Measurements from ENCODE around the gene IDUA.

IDUA gene

GRCh38 chr4:993111-994029 is 6.5 kb downstream of the IDUA start, which contains the start of gene SLC26A1:
Gene SLC26A1 (minus strand): TSS chr4:993404. CDS start chr4:991703, 1,701 bp downstream.
- 89% methylated on average over 34 of the region's 37 CpGs for WGBS
- no peaks in the 10 kb centered on the region for H3K9me3 ChIP-seq (ENCODE audit: control insufficient read depth, low read length)
- H4K8ac ChIP-seq (ENCODE audit: low read length) = no peak within 1 kb of the TSS
- peak within 1 kb of the TSS in 1 of 2 experiments; percentile 15 for H2BK12ac ChIP-seq (ENCODE audit: low read length in 2 of 2)
- H2AK5ac ChIP-seq (ENCODE audit: low read length, severe bottlenecking) = no peak within 1 kb of the TSS
- H3K14ac ChIP-seq (ENCODE audit: low read length in 2 of 2) = peak within 1 kb of the TSS in 1 of 2 experiments; percentile 19
- H3K79me1 ChIP-seq (replicated peaks; ENCODE audit: low read length, poor library complexity, severe bottlenecking) = peaks cover 18% of the 10 kb centered on the region
- H3K23ac ChIP-seq (ENCODE audit: low read length in 2 of 2) = no peak within 1 kb of the TSS
- peak within 1 kb of the TSS; percentile 31 for H3K4me2 ChIP-seq (ENCODE audit: low read length, poor library complexity, severe bottlenecking)
- H2AFZ ChIP-seq (ENCODE audit: low read depth, low read length) = no peak within 1 kb of the TSS
- H3K4me3 ChIP-seq (ENCODE audit: insufficient read depth in 1 of 2, low read depth in 1 of 2, low read length in 2 of 2) = no peak within 1 kb of the TSS
- H3K4ac ChIP-seq (ENCODE audit: low read depth in 1 of 2, low read length in 2 of 2) = no peak within 1 kb of the TSS
- H3K9ac ChIP-seq (ENCODE audit: low read length) = no peak within 1 kb of the TSS
- no peak within 1 kb of the TSS for H2BK5ac ChIP-seq (ENCODE audit: low read depth, low read length, poor library complexity, severe bottlenecking)
- no peak for DNase-seq
- no peak within 1 kb of the TSS for H2BK120ac ChIP-seq (ENCODE audit: low read depth, low read length)
- no peak within 1 kb of the TSS for H3K18ac ChIP-seq (ENCODE audit: low read depth in 1 of 2, low read length in 2 of 2)
- H3K27ac ChIP-seq (ENCODE audit: low read length, poor library complexity, severe bottlenecking) = no peak within 1 kb of the TSS
- H4K91ac ChIP-seq (ENCODE audit: low read length) = no peak within 1 kb of the TSS
- H3K27me3 ChIP-seq (ENCODE audit: control insufficient read depth in 1 of 2, insufficient read depth in 1 of 2, low read length in 2 of 2) = peaks cover 22 to 26% of the 10 kb centered on the region in 2 experiments
- peaks cover 33% of the 10 kb centered on the region for H3K4me1 ChIP-seq (ENCODE audit: control insufficient read depth, insufficient read depth, low read depth, low read length)
- H3K36me3 ChIP-seq (ENCODE audit: control insufficient read depth in 1 of 2, insufficient read depth in 2 of 2, low read depth in 1 of 2, low read length in 2 of 2) = peaks cover 19 to 39% of the 10 kb centered on the region in 2 experiments
- H2BK15ac ChIP-seq (ENCODE audit: low read depth, poor library complexity, severe bottlenecking) = no peak within 1 kb of the TSS

- Histone ChIP-seq H3K23ac (ENCODE audit: low read length in 2 of 2) (no peak overlapping the region), H4K8ac (ENCODE audit: low read length) (no peak overlapping the region), H3K79me1 (replicated peaks; ENCODE audit: low read length, poor library complexity, severe bottlenecking) (peaks cover 7% of the 10 kb centered on the region), H3K9me3 (ENCODE audit: control insufficient read depth, low read length) (no peaks in the 10 kb centered on the region), H3K18ac (ENCODE audit: low read depth in 1 of 2, low read length in 2 of 2) (no peak overlapping the region), H2BK5ac (ENCODE audit: low read depth, low read length, poor library complexity, severe bottlenecking) (no peak overlapping the region), H3K9ac (ENCODE audit: low read length) (no peak overlapping the region), H3K4me3 (ENCODE audit: insufficient read depth in 1 of 2, low read depth in 1 of 2, low read length in 2 of 2) (no peak overlapping the region), H3K36me3 (ENCODE audit: control insufficient read depth in 1 of 2, insufficient read depth in 2 of 2, low read depth in 1 of 2, low read length in 2 of 2) (peaks cover 9 to 18% of the 10 kb centered on the region in 2 experiments), H2BK120ac (ENCODE audit: low read depth, low read length) (no peak overlapping the region), H2AK5ac (ENCODE audit: low read length, severe bottlenecking) (no peak overlapping the region), H2AFZ (ENCODE audit: low read depth, low read length) (no peak overlapping the region), H3K4ac (ENCODE audit: low read depth in 1 of 2, low read length in 2 of 2) (no peak overlapping the region), H3K27ac (ENCODE audit: low read length, poor library complexity, severe bottlenecking) (no peak overlapping the region), H3K4me2 (ENCODE audit: low read length, poor library complexity, severe bottlenecking) (no peak overlapping the region), H2BK12ac (ENCODE audit: low read length in 2 of 2) (no peak overlapping the region), H3K4me1 (ENCODE audit: control insufficient read depth, insufficient read depth, low read depth, low read length) (peaks cover 33% of the 10 kb centered on the region), H4K91ac (ENCODE audit: low read length) (no peak overlapping the region), H3K14ac (ENCODE audit: low read length in 2 of 2) (no peak overlapping the region), H2BK15ac (ENCODE audit: low read depth, poor library complexity, severe bottlenecking) (no peak overlapping the region), H3K27me3 (ENCODE audit: control insufficient read depth in 1 of 2, insufficient read depth in 1 of 2, low read length in 2 of 2) (peaks cover 33 to 37% of the 10 kb centered on the region in 2 experiments)
- WGBS = 87% methylated on average over 23 of the region's 23 CpGs
- DNase-seq = no peak
Measured at GRCh38 chr4:995311-996026, 8.6 kb downstream of the IDUA start.

- Histone ChIP-seq H3K79me1 (replicated peaks; ENCODE audit: low read length, poor library complexity, severe bottlenecking) (peaks cover 4% of the 10 kb centered on the region), H3K18ac (ENCODE audit: low read depth in 1 of 2, low read length in 2 of 2) (no peak overlapping the region), H4K91ac (ENCODE audit: low read length) (no peak overlapping the region), H2AFZ (ENCODE audit: low read depth, low read length) (no peak overlapping the region), H3K36me3 (ENCODE audit: control insufficient read depth in 1 of 2, insufficient read depth in 2 of 2, low read depth in 1 of 2, low read length in 2 of 2) (peaks cover 2 to 10% of the 10 kb centered on the region in 2 experiments), H2BK5ac (ENCODE audit: low read depth, low read length, poor library complexity, severe bottlenecking) (no peak overlapping the region), H3K4me3 (ENCODE audit: insufficient read depth in 1 of 2, low read depth in 1 of 2, low read length in 2 of 2) (no peak overlapping the region), H3K23ac (ENCODE audit: low read length in 2 of 2) (no peak overlapping the region), H3K9me3 (ENCODE audit: control insufficient read depth, low read length) (no peaks in the 10 kb centered on the region), H3K9ac (ENCODE audit: low read length) (no peak overlapping the region), H2BK120ac (ENCODE audit: low read depth, low read length) (no peak overlapping the region), H3K27ac (ENCODE audit: low read length, poor library complexity, severe bottlenecking) (no peak overlapping the region), H3K4me2 (ENCODE audit: low read length, poor library complexity, severe bottlenecking) (no peak overlapping the region), H2AK5ac (ENCODE audit: low read length, severe bottlenecking) (no peak overlapping the region), H3K4ac (ENCODE audit: low read depth in 1 of 2, low read length in 2 of 2) (no peak overlapping the region), H4K8ac (ENCODE audit: low read length) (no peak overlapping the region), H3K14ac (ENCODE audit: low read length in 2 of 2) (peak overlapping the region in 1 of 2 experiments; percentile 18), H3K27me3 (ENCODE audit: control insufficient read depth in 1 of 2, insufficient read depth in 1 of 2, low read length in 2 of 2) (peaks cover 41 to 46% of the 10 kb centered on the region in 2 experiments), H2BK15ac (ENCODE audit: low read depth, poor library complexity, severe bottlenecking) (no peak overlapping the region), H3K4me1 (ENCODE audit: control insufficient read depth, insufficient read depth, low read depth, low read length) (peaks cover 33% of the 10 kb centered on the region), H2BK12ac (ENCODE audit: low read length in 2 of 2) (no peak overlapping the region)
- DNase-seq = no peak
- WGBS = 71% methylated on average over 15 of the region's 15 CpGs
Measured at GRCh38 chr4:996030-996996, 9.5 kb downstream of the IDUA start.

All from mesenchymal stem cell (in vitro differentiated cells and primary cell).